ENCODE results near the gene CYTH2. TPM values are rescaled to one million over a fixed set of nuclear protein-coding genes. Genes with fewer than 3 reads are reported as not detected.

CYTH2 gene
- total RNA-seq, 3 donors from 2014 or later: 66.3 to 86.9 (median 69.3) TPM

- peak; percentile 3 for ATAC-seq
- no peaks in the 10 kb centered on the region for H3K9me3 ChIP-seq
- intact Hi-C loops (cut with DNase I, micrococcal nuclease): no loop called here
- TF ChIP-seq CTCF (IDR thresholded peaks at IDR 0.05): no peak
- H3K4me1 ChIP-seq (ENCODE audit: low read depth): peaks cover 15% of the 10 kb centered on the region
- H3K36me3 ChIP-seq (ENCODE audit: low read depth): no peaks in the 10 kb centered on the region
- DNase-seq: peak in 1 of 3 donors; percentile 53
- no peak overlapping the region for H3K4me3 ChIP-seq
Observed at GRCh38 chr19:48495396-48495795, 26.2 kb downstream of the CYTH2 start.

GRCh38 chr19:48496959-48497727 is 28.0 kb downstream of the CYTH2 start:
- Histone ChIP-seq H3K4me1 (ENCODE audit: low read depth) (peaks cover 10% of the 10 kb centered on the region), H3K9me3 (no peaks in the 10 kb centered on the region), H3K36me3 (ENCODE audit: low read depth) (no peaks in the 10 kb centered on the region), H3K4me3 (no peak overlapping the region)
- ATAC-seq (no peak), DNase-seq (no peak)
- intact Hi-C loops (cut with DNase I, micrococcal nuclease): no loop called here
- TF ChIP-seq CTCF (IDR thresholded peaks at IDR 0.05): no peak

- DNase-seq: no peak
Observed at GRCh38 chr19:48497728-48498594, 28.8 kb downstream of the CYTH2 start.

GRCh38 chr19:48498595-48499311 is 29.6 kb downstream of the CYTH2 start:
- H3K36me3 ChIP-seq (ENCODE audit: low read depth): no peaks in the 10 kb centered on the region
- DNase-seq: no peak
- intact Hi-C loops (cut with DNase I, micrococcal nuclease): no loop called here
- no peak for TF ChIP-seq CTCF (IDR thresholded peaks at IDR 0.05)
- ATAC-seq: no peak
- no peak overlapping the region for H3K4me3 ChIP-seq
- H3K9me3 ChIP-seq: no peaks in the 10 kb centered on the region
- peaks cover 10% of the 10 kb centered on the region for H3K4me1 ChIP-seq (ENCODE audit: low read depth)

More at GRCh38 chr19:48497728-48498594, 28.8 kb downstream of the CYTH2 start:
- H3K4me3 ChIP-seq: no peak overlapping the region
- peaks cover 10% of the 10 kb centered on the region for H3K4me1 ChIP-seq (ENCODE audit: low read depth)
- H3K36me3 ChIP-seq (ENCODE audit: low read depth): no peaks in the 10 kb centered on the region
- no peaks in the 10 kb centered on the region for H3K9me3 ChIP-seq
- TF ChIP-seq CTCF (IDR thresholded peaks at IDR 0.05): no peak
- ATAC-seq: no peak
- intact Hi-C loops (cut with DNase I, micrococcal nuclease): no loop called here

GRCh38 chr19:48499316-48500090 is 30.3 kb downstream of the CYTH2 start:
- no peaks in the 10 kb centered on the region for H3K36me3 ChIP-seq (ENCODE audit: low read depth)
- H3K4me3 ChIP-seq: no peak overlapping the region
- H3K4me1 ChIP-seq (ENCODE audit: low read depth): peaks cover 10% of the 10 kb centered on the region
- intact Hi-C loops (cut with DNase I, micrococcal nuclease): no loop called here
- no peak for TF ChIP-seq CTCF (IDR thresholded peaks at IDR 0.05)
- H3K9me3 ChIP-seq: no peaks in the 10 kb centered on the region
- ATAC-seq (no peak), DNase-seq (no peak)
